ENCODE results near the gene PSPH.
"Not testable (repeated sequence)": the region's sequence is repeated elsewhere in the genome, so short reads cannot be mapped to it uniquely, and the experiment has no call there.

DNA sequence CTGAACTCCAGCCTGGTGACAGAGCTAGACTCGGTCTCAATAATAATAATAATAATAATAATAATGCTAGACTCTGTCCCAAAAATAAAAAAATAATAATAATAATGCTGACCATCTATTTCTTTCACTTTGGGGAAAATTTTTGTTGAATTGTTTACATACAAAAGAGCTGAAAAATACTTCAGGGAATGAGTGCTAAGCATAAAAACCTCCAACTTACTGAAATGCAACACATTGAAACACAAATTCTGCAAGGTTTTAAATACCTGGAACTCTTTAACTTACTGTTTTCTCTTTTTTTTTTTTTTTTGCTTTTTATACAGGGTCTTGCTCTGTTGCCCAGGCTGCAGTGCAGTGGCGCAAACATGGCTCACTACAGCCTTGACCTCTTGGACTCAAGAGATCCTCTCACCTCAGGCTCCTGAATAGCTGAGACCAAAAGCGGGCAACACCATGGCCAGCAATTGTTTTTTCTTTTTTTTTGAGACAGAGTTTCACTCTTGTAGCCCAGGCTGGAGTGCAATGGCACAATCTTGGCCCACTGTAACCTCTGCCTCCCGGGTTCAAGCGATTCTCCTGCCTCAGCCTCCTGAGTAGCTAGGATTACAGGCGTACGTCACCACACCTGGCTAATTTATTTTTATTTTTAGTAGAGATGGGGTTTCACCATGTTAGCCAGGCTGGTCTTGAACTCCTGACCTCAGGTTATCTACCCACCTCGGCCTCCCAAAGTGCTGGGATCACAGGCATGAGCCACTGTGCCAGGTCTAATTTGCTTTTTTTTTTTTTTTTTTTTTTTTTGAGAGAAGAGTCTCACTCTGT lies 47.2 kb upstream of the PSPH start:
- not testable (repeated sequence) for TF ChIP-seq CTCF (conservative IDR thresholded peaks at IDR 0.05); ZFX (IDR thresholded peaks at IDR 0.05)
